K562 (cell line): ENCODE data around the gene AP1M1. TPM values are rescaled to one million over a fixed set of nuclear protein-coding genes. Genes with fewer than 3 reads are reported as not detected.
A peak's percentile ranks its signal among the peaks of the same experiment; 100 is the strongest.

ENCODE experiments used
- ATAC-seq: fragments of 200-7000 bp; cut with Tn5 transposase; 3 replicates; pipeline ENCODE4 v1.9.1; 2020; ENCODE audit warnings: moderate library complexity
- BruUV-seq: library from RNA; stranded (reverse); fragments of 400-500 nt; replicated peaks from 2 replicates; lab custom pipeline; 2021; lab: Mats Ljungman, UMichigan
- CTCF ChIA-PET: fragments of 300-600 bp; formaldehyde crosslinking; extraction: SDS; loops from one replicate; lab custom pipeline; 2021; ENCODE audit warnings: low intra/inter-chr PET ratio; lab: Yijun Ruan, JAX
- POLR2A ChIA-PET: fragments of 300-600, 350-650 bp; sonication (Branson Sonifier 250); formaldehyde crosslinking; extraction: SDS; loops from one replicate; lab custom pipeline; 2021; ENCODE audit warnings: antibody characterized with exemption, inconsistent platforms; lab: Yijun Ruan, JAX
- DNase-seq, 4 experiments: peaks; one replicate each; pipeline versions ENCODE4 v3.0.0 to v3.0.0-alpha.2; 2011 to 2018; ENCODE audit warnings: low spot score in 3 of 4, mixed read lengths in 3 of 4; ENCODE audit errors: extremely low read depth in 1 of 4
- FAIRE-seq: peaks from 2 replicates; lab custom pipeline; 2011; peaks lifted over from hg19 to GRCh38; lab: Jason Lieb, UNC
- H2AFZ ChIP-seq: 2 replicates; pipeline ENCODE4 v1.6.0; 2011; ENCODE audit warnings: low read depth, low read length, control low read depth, inconsistent platforms
- H3K27ac ChIP-seq: fragments of 200-600 bp; 3 replicates; pipeline ENCODE4 v1.8.0; 2011; ENCODE audit warnings: low read depth, mild to moderate bottlenecking, control low read depth, inconsistent platforms, low read length, moderate library complexity, mixed read lengths; ENCODE audit errors: extremely low read depth
- H3K27me3 ChIP-seq, 2 experiments: fragments of 300-600 bp in 1 of 2; 2 replicates in 1 of 2; 3 replicates in 1 of 2; pipeline versions ENCODE4 v1.6.0 to v1.8.0; 2011; ENCODE audit warnings: inconsistent platforms in 2 of 2, low read length in 2 of 2, mild to moderate bottlenecking in 1 of 2, mixed read lengths in 1 of 2, moderate library complexity in 1 of 2; ENCODE audit not compliant: control insufficient read depth in 2 of 2, insufficient read depth in 2 of 2
- H3K36me3 ChIP-seq: fragments of 300-600 bp; 3 replicates; pipeline ENCODE4 v1.8.0; 2011; ENCODE audit warnings: mild to moderate bottlenecking, low read length, inconsistent platforms; ENCODE audit not compliant: control insufficient read depth, insufficient read depth
- H3K4me1 ChIP-seq, 2 experiments: fragments of 200-600 bp in 1 of 2; replicated peaks in 1 of 2; 2 replicates in 1 of 2; 3 replicates in 1 of 2; pipeline versions ENCODE4 v1.5.1 to v1.8.0; 2011; ENCODE audit warnings: inconsistent platforms in 2 of 2, low read length in 2 of 2, mild to moderate bottlenecking in 1 of 2, mixed read lengths in 1 of 2, moderate library complexity in 1 of 2; ENCODE audit not compliant: control insufficient read depth in 2 of 2, insufficient read depth in 2 of 2
- H3K4me2 ChIP-seq: 2 replicates; pipeline ENCODE4 v1.6.1; 2011; ENCODE audit warnings: low read length, control low read depth, inconsistent platforms, mixed read lengths; ENCODE audit not compliant: insufficient read depth
- H3K4me3 ChIP-seq: fragments of 200-600 bp; sonication (generic), shearing (Covaris generic); 2 replicates; pipeline ENCODE4 v1.5.1; 2016; ENCODE audit warnings: control low read depth, inconsistent platforms
- H3K79me2 ChIP-seq: fragments of 200-600 bp; 3 replicates; pipeline ENCODE4 v1.8.0; 2011; ENCODE audit warnings: low read length, inconsistent platforms; ENCODE audit not compliant: control insufficient read depth, insufficient read depth
- H3K9ac ChIP-seq, 2 experiments: 2 replicates each; pipeline versions ENCODE4 v1.6.0 to v1.6.1; 2011; ENCODE audit warnings: low read depth in 2 of 2, low read length in 2 of 2, control low read depth in 1 of 2, inconsistent platforms in 1 of 2, mild to moderate bottlenecking in 1 of 2, mixed read lengths in 1 of 2; ENCODE audit not compliant: insufficient read depth in 1 of 2
- H3K9me1 ChIP-seq: one replicate; pipeline ENCODE4 v1.6.0; 2011; ENCODE audit warnings: inconsistent platforms, mild to moderate bottlenecking, low read length, moderate library complexity; ENCODE audit not compliant: control insufficient read depth, insufficient read depth
- H3K9me3 ChIP-seq: replicated peaks from 2 replicates; pipeline ENCODE4 v1.5.1; 2011; ENCODE audit warnings: low read depth, low read length, inconsistent platforms; ENCODE audit not compliant: control insufficient read depth, insufficient read depth
- H4K20me1 ChIP-seq: replicated peaks from 2 replicates; pipeline ENCODE4 v1.6.1; 2011; ENCODE audit warnings: low read length, inconsistent platforms, mixed read lengths; ENCODE audit not compliant: control insufficient read depth, insufficient read depth
- ARHGAP35 ChIP-seq: fragments of 450-650 bp; IDR thresholded peaks from 2 replicates; pipeline ENCODE4 v1.6.1; 2018; ENCODE audit not compliant: partially characterized antibody
- BCLAF1 ChIP-seq, 2 experiments: fragments of 450-650 bp in 1 of 2; IDR thresholded peaks; 2 replicates each; pipeline ENCODE4 v1.6.1; 2011 to 2017; ENCODE audit warnings: low read depth in 2 of 2, antibody characterized with exemption in 1 of 2, borderline replicate concordance in 1 of 2, low read length in 1 of 2, mild to moderate bottlenecking in 1 of 2, mixed read lengths in 1 of 2; ENCODE audit not compliant: control insufficient read depth in 1 of 2
- CCAR2 ChIP-seq: fragments of 200-400 bp; formaldehyde crosslinking; IDR thresholded peaks from 2 replicates; pipeline ENCODE4 v1.6.1; 2017; ENCODE audit warnings: mild to moderate bottlenecking, low read depth, low read length
- CREB5 ChIP-seq: fragments of 250-450 bp; sonication (Bioruptor Pico); IDR thresholded peaks from 2 replicates; pipeline ENCODE4 v1.5.0; 2020; ENCODE audit warnings: mild to moderate bottlenecking
- DNMT1 ChIP-seq: fragments of 450-650 bp; IDR thresholded peaks from 2 replicates; pipeline ENCODE4 v1.6.1; 2016; ENCODE audit warnings: antibody characterized with exemption, mild to moderate bottlenecking
- MCM7 ChIP-seq, 2 experiments: fragments of 450-650 bp; IDR thresholded peaks; 2 replicates each; pipeline ENCODE4 v1.6.1; 2016 to 2018
- PCBP1 ChIP-seq: fragments of 200-400 bp; formaldehyde crosslinking; IDR thresholded peaks from 2 replicates; pipeline ENCODE4 v1.6.1; 2018; ENCODE audit warnings: mild to moderate bottlenecking, low read depth, low read length; ENCODE audit not compliant: poor library complexity, severe bottlenecking
- PHB2 ChIP-seq: fragments of 450-650 bp; IDR thresholded peaks from 2 replicates; pipeline ENCODE4 v1.6.1; 2017; ENCODE audit warnings: low read depth
- RBM25 ChIP-seq: fragments of 200-400 bp; formaldehyde crosslinking; IDR thresholded peaks from 2 replicates; pipeline ENCODE4 v1.6.1; 2018; ENCODE audit warnings: low read length, low read depth, moderate library complexity; ENCODE audit not compliant: severe bottlenecking
- SRF ChIP-seq, 2 experiments: fragments of 250-450, 450-650 bp in 1 of 2; sonication (Bioruptor Pico) in 1 of 2; sonication (generic) in 1 of 2; formaldehyde crosslinking; IDR thresholded peaks; 2 replicates each; pipeline versions ENCODE4 v1.5.0 to v1.5.1; 2020 to 2022; ENCODE audit warnings: mild to moderate bottlenecking in 1 of 2, missing genetic modification reagents in 1 of 2
- ZFP36 ChIP-seq: fragments of 150-350 bp; IDR thresholded peaks from 2 replicates; pipeline ENCODE4 v1.6.1; 2018; ENCODE audit warnings: low read length, low read depth; ENCODE audit not compliant: partially characterized antibody
- WGBS: fragments of 100-300 bp; shearing (Covaris generic); methylation state at CpG from one replicate; pipeline ENCODE4 v1.1.6; 2016; ENCODE audit warnings: low coverage, mixed read lengths; ENCODE audit not compliant: insufficient coverage; ENCODE audit errors: missing lambda C conversion rate; 5-methylcytosine and 5-hydroxymethylcytosine counted together
- in situ Hi-C: fragments of 300-500 bp; cut with MboI; formaldehyde crosslinking; loops from 4 replicates; pipeline ENCODE4 v1.15.0; 2018; ENCODE audit warnings: inconsistent platforms, mixed read lengths
- intact Hi-C: fragments of 100-400 bp; cut with micrococcal nuclease; formaldehyde crosslinking; loops from 2 replicates; pipeline ENCODE4 v1.14.2; 2022
- polyA plus RNA-seq, 8 experiments: library from polyadenylated mRNA; depleted of rRNA in 4 of 8; stranded (reverse) in 5 of 8; unstranded in 3 of 8; fragments of >200 nt; fragmentation: Nextera tagmentation in 2 of 8; fragmentation: Illumina TruSeq in 1 of 8; extraction: Ambion mirVana in 2 of 8; extraction: Trizol in 1 of 8; gene quantifications; 2 replicates each; pipeline versions ENCODE4 v1.2.1 to v1.2.3, GENCODE V29; 2011 to 2014; ENCODE audit warnings: inconsistent platforms in 1 of 8, missing spikeins in 1 of 8
- total RNA-seq, 7 experiments: library from RNA; depleted of rRNA in 6 of 7; stranded (reverse); fragments of >200 nt in 6 of 7; fragmentation: Illumina TruSeq in 2 of 7; extraction: Trizol in 2 of 7; gene quantifications; 2 replicates each; pipeline versions ENCODE4 v1.2.1 to v1.2.3, GENCODE V29; 2011 to 2021; ENCODE audit warnings: low replicate concordance in 1 of 7

Gene AP1M1
- total and polyA plus RNA-seq, 9 of the 15 experiments (the other 6 are each of a cell fraction or from before 2014, with no cell fraction given), result 0.87 to 56.2 (median 29.1) TPM

- Histone ChIP-seq H3K4me3 (no peak overlapping the region), H4K20me1 (peaks cover 3% of the 10 kb centered on the region; the same call in 1 of the 2 replicates), H3K9ac (peak overlapping the region in 1 of 2 experiments; percentile 71; a peak in 2 of 4 replicates), H3K4me2 (no peak overlapping the region), H3K27ac (no peak overlapping the region), H2AFZ (no peak overlapping the region), H3K9me1 (no peaks in the 10 kb centered on the region), H3K9me3 (no peaks in the 10 kb centered on the region), H3K36me3 (no peaks in the 10 kb centered on the region), H3K79me2 (no peaks in the 10 kb centered on the region), H3K4me1 (peaks cover 13% of the 10 kb centered on the region in 2 experiments; a peak in 4 of 5 replicates), H3K27me3 (peaks cover 0 to 4% of the 10 kb centered on the region in 2 experiments; a peak in 1 of 5 replicates)
- ChIA-PET CTCF (no interaction called here), POLR2A (interaction anchor here (0.6 to 1.0 kb wide), 2 partner anchors 14 to 75 kb away, joined by 3 read pairs; partner anchors contain the start of gene HSH2D)
- WGBS, result 8% methylated on average over 10 of the region's 10 CpGs
- in situ Hi-C loops (no loop called here), intact Hi-C loops (no loop called here)
- DNase-seq (no peak), FAIRE-seq (no peak), ATAC-seq (no peak)
- TF ChIP-seq DNMT1 (no peak), MCM7 (IDR thresholded peaks at IDR 0.05) (no peak)
- no TSS peak for BruUV-seq
Observed at GRCh38 chr19:16157601-16158000, 40.1 kb upstream of the AP1M1 start.

GRCh38 chr19:16159655-16160054 lies 38.1 kb upstream of the AP1M1 start:
- ChIA-PET CTCF (no interaction called here), POLR2A (interaction anchor here (1.2 kb wide), 1 partner anchor 82 kb away, joined by 5 read pairs; no protein-coding TSS in a partner anchor)
- no TSS peak for BruUV-seq

More at GRCh38 chr19:16159655-16160054, 38.1 kb upstream of the AP1M1 start:
- Histone ChIP-seq H3K27me3 (peaks cover 0 to 4% of the 10 kb centered on the region in 2 experiments; a peak in 1 of 5 replicates), H3K79me2 (no peaks in the 10 kb centered on the region), H3K4me2 (no peak overlapping the region), H3K27ac (no peak overlapping the region), H3K9me3 (no peaks in the 10 kb centered on the region), H3K9me1 (no peaks in the 10 kb centered on the region), H4K20me1 (0 out of 2 replicates have a peak, but pooled peaks cover 3% of the 10 kb centered on the region), H3K4me1 (no peaks in the 10 kb centered on the region; a peak in 2 of 5 replicates), H3K36me3 (no peaks in the 10 kb centered on the region), H3K9ac (no peak overlapping the region), H3K4me3 (no peak overlapping the region), H2AFZ (no peak overlapping the region)
- FAIRE-seq, result no peak
- TF ChIP-seq CREB5, result no peak
- TF ChIP-seq ZFP36, result peak; percentile 9
- no peak for TF ChIP-seq CCAR2
- no peak for TF ChIP-seq PHB2
- TF ChIP-seq BCLAF1 (IDR thresholded peaks at IDR 0.05; ENCODE audit: borderline replicate concordance in 1 of 2, control insufficient read depth in 1 of 2, low read depth in 2 of 2, low read length in 1 of 2), result no peak
- peak; percentile 63 for TF ChIP-seq RBM25
- TF ChIP-seq SRF (CRISPR knock-in tag; IDR thresholded peaks at IDR 0.05), result no peak
- no peak for TF ChIP-seq PCBP1
- TF ChIP-seq ARHGAP35, result no peak
- intact Hi-C loops, result no loop called here
- ATAC-seq, result no peak
- in situ Hi-C loops, result no loop called here
- 75% methylated on average over 5 of the region's 5 CpGs for WGBS
- DNase-seq, result no peak
